NCI-H2227 (cell line): ENCODE results near the gene ADAMTS3.
"Not testable (repeated sequence)": the region's sequence is repeated elsewhere in the genome, so short reads cannot be mapped to it uniquely, and the experiment has no call there.

ENCODE experiments used
- DNase-seq: peaks from one replicate; lab custom pipeline; 2025; ENCODE audit not compliant: unreplicated experiment; lab: John Stamatoyannopoulos, UW

The ADAMTS3 gene

DNA sequence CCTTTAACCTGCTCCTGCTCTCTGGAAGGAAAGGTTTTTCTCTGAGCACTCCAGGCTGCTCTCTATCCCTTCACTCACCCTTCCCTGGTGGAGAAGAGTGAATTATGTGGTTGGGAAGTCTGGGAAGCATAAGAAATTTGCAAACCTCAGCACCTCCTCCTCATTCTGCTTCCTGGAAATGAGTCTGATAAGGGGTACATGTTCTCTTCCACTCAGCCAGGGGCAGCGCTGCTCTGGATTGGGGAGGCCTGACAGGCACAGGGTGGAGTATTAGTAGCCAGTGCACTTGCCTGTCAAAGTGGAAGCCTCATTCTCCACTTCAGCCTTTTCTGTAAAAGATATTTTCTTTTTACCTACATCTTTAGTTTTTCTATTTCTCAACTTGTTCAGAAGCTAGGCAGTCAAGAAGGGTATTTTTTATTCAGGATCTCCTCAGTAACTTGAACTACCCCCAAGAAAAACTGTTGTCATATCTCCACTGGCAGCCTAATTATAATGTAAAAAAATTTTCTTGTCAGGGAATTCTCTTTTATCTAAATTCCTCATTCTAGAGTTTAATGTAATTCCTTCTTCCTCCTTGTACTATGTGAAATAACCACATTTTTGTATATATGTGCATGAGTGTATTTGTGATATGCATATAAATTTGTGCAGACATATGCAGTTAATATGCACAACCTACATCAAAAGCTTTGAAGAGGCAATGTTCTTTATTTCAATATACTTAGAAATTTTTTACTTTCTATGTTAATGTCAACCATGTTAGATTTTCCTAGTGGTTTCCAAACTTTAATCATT lies 15.3 kb downstream of the ADAMTS3 start:
- DNase-seq = no peak

DNA sequence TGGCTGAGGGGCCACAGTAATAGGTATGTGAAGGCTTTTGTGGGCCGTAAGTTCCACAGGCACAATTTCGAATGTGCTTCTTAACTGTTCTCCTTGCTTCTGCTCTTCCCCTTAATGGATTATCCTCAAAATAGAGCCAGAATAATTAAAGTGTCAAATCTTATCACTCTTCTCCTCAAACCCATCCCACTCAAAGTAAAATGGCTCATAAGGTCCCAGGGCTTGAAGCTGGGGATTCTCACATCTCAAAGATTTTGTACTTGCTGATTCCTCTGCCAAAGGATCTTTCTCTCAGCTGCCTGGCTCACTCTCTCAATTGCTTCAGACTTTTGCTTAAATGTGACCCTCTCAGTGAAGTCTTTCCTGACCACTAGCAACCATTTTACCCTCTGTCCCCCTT lies 16.6 kb downstream of the ADAMTS3 start:
- no peak for DNase-seq

DNA sequence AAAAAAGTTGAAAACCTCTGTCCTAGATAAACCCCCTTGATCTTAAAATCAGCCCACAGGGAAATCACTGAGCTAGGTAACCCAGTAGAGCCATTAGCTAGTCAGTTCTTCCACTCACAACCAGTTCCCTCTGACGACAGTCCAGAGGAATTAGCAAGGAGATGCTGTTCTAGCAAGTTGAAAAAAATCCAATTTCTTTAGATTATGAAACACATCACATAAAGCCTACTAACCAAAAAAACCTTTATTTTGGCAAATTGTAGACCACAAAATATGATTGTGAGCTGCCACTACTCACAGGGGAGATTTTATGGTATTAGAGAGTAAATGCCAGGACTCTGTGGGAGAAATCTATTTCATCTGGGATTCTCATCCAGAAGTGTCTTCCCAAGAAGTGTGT lies 22.6 kb downstream of the ADAMTS3 start:
- DNase-seq = no peak

DNA sequence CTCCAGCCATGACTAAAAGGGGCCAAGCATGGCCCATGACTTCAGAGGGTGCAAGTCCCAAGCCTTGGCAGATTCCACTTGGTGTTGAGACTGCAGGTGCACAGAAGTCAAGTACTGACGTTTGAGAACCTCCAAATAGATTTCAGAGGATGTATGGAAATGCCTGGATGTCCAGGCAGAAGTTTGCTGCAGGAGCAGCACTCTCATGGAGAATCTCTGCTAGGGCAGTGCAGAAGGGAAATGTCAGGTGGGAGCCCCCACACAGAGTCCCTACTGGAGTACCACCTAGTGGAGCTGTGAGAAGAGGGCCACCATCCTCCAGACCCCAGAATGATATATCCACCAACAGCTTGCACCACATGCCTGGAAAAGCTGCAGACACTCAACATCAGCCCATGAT lies 28.3 kb downstream of the ADAMTS3 start:
- not testable (repeated sequence) for DNase-seq

DNA sequence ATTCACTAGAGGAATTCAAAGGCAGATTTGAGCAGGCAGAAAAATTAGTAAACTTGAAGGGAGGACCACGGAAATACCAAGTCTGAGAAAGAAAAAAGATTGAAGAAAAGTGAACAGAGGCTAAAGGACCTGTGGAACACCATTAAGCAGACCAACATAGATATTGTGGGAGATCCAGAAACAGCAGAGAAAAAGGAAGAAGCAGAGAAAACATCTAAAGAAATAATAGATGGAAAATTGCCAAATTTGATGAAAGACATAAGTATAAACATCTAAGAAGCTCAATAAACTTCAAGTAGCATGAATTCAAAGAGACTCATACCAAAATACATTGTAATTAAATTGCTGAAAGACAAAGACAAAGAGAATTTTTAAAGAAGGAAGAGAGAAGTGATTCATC lies 31.0 kb downstream of the ADAMTS3 start:
- DNase-seq = no peak

DNA sequence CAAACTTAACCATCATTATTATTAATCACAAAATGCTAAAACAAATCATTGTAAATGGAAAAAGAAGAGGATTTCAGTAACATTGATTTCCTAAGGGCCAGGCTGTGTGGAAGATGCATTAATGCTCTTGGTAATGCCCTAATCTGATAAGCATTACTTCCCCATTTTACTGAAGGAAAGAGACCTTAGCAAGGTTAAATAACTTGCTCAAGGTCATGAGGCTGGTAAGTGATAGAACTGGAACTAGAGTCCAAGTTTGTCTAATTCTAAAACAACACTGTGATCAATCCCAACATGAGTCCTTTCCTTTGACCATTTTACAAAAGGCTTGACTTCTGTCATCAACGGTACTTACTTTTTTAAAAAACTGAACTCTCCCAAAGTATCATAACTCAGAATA lies 32.6 kb downstream of the ADAMTS3 start:
- no peak for DNase-seq

DNA sequence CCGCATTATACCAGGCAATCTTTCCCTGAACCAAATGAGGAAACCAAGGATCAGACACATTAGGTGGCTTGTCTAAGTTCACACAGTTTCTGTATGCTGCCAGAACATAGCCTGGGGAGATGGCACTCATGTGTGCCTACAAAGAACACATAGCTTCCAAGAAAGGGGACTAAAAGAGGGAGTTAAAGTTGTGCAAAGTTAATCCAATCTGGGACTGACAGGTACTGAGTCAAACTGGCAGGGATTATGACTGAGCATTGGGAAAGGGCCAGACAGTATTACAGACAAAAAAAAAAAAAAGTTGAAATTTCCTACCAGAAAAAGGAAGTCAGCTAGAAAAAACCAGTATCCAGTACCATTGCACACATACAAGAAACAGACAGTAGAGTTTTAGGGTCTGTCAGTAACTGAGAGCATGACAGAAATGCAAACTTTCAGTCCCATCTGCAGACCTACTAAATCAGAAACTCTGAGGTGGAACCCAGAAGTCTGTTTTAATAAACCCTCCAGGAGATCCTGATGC lies 37.2 kb downstream of the ADAMTS3 start:
- DNase-seq = no peak

DNA sequence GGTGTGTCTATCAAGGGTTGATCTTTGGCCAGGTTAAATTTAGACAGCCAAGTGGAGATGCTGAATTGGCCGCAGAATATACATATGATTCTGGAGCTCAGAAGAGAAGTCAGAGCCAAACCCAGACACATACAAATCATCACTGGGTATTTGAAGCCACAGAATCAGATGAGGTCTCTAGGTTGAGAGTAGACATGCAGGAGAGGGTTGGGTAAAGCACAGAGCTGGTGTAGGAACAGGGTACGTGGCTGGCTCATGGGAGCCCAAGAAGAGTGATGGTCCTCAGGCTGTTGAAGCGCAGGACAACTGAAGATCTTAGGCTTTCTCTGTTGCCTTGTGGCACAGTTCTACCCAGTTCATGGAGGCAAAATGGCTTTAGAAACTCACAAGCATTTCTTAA lies 37.7 kb downstream of the ADAMTS3 start:
- no peak for DNase-seq

DNA sequence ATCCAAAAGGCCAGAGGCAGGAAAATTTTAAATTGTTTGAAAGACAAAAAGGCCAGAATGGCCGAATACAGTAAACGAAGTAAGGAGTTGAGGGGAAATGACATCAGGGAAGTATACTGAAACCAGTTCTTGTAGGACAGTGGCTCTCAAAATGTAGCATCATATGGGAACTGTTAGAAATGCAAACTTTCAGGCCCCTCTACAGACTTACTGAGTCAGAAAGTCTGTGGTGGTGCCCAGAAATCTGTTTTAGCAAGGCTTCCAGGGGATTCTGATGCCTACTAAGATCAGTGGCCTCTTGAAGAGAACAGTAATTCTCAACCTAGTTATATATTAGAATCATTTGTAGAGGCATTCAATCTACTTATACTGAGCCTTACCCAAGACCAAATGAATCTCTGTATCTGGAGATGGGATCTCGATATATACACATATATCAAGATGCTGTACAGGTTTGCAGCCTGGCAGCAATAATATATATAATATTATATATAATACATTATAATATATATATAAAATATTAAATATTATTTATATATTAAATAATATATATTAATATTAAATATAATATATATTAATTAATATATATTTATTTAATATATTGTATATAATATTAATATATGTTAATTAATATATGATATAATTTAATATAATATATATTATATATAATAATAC lies 39.7 kb downstream of the ADAMTS3 start:
- DNase-seq = no peak

DNA sequence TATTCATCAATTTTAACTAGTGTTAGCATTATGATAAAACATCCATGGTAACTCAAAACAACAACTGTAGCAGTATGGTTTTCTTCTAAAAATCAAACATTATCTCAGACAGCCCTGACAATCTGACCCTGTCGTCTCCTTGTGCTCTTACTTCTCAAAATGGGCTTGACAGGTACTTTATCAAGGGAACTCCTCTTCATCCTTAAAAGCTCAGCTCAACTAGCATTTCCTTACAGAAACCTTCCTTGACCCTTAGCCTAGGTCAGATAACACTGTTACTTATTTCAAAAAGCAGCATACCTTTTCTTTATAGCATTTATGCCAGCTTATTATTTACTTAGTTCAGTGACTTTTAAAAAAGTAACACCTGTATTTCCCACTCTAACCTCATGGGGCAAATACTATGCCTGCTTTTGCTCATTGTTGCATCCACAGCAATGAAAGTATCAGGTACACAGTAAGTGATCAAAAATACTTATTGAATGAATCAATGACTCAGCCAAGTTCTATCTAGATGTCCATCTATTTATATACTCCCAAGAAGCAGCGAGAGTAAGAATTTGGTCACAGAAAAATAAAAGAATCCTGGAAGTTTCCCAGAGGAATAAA lies 41.9 kb downstream of the ADAMTS3 start:
- no peak for DNase-seq

DNA sequence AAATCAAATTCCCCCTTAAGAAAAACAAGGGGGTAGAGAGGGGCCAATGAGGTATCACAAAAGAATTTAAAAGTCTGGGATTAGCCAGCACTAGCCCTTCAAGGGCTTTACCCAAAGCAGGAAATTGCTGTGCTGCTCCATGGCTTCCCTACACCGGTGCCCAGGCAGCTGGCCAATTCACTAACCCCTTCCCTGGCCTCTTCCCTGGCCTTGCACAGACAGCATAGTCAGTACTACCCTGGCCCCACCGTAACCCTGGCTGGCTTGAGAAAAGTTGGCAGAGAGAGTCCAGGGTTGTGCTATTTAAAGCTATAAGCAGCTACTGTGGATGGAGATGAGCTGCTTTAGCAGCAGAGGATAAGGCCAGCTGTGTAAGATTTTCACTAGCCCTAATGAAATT lies 43.1 kb downstream of the ADAMTS3 start:
- DNase-seq = no peak

DNA sequence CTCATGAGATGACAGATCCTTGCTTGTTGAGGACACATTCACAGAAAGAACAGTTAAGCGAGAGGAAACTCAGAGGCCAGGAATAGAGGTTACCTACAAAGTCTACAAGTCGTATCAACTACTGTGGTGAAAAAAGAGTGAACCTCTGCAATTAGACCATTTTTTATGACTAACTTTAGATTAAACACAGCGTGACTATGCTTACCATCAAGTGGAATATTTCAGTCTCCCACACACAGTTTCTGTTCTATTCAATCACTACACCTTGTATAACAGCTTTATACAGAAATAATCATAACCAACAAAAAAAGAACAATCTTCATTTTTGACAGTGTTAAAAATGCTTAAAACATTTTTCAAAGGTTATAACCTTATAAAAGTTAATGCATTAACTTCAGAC lies 46.6 kb downstream of the ADAMTS3 start:
- no peak for DNase-seq

DNA sequence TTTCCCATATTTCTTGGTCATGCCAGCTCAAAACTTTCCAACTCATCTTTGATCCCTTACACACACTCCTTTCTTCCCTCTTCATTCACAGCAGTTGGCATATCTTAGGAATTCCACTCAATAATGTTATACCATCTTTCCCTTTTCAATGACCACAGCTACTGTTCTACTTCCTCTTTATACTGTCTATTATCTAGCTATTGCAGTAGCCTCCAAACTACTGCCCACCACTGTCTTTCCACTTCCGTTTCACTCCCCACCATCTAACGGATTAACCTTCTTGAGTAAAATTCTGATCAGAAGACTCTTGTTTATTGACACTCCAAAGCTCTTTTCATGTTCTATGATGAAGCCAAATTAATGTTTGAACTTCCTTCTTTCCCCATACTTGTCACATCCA lies 55.8 kb downstream of the ADAMTS3 start:
- DNase-seq = no peak

DNA sequence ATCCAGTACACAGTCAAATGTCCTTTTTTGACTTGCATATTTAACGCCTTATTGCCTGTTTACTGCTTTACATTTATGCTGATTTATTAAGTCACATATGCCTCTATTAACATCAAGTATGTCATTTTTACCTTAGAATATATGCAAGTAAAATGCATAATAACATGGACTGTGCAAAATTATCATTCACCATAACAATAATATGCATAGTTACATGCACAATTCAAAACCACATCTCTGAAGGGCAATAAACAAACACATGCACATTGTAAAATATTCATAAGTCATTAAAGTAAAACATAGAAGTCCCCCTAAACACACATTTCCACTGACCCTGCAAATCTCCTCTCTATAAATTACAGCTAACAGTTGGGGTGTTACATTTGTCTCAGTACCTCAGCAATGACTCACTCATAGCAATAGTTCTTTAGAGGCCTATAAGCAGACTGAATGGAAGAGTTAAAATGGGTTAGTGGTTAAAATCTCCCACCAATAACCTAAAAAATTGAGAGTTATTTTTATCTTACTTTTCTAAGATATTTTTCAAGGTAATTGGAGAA lies 61.1 kb downstream of the ADAMTS3 start:
- DNase-seq = no peak

DNA sequence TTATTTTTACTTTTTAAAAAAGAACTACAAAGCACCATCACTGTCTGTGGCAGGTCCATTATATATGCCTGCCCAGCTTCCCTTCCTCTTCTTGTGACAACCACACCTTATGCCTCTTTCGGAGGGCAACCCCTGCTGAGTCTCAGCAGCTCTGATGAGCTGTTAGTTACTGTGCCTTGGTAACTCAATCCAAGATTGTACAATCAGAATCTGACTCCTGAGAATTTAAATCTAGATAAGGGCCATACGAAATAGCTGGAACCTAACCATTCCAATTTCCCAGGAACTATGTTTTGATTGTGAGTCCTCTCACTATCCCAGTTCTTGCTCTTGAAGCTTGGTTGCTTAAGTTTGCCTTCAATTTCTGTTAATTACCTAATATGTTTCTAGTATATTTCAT lies 61.9 kb downstream of the ADAMTS3 start:
- no peak for DNase-seq

DNA sequence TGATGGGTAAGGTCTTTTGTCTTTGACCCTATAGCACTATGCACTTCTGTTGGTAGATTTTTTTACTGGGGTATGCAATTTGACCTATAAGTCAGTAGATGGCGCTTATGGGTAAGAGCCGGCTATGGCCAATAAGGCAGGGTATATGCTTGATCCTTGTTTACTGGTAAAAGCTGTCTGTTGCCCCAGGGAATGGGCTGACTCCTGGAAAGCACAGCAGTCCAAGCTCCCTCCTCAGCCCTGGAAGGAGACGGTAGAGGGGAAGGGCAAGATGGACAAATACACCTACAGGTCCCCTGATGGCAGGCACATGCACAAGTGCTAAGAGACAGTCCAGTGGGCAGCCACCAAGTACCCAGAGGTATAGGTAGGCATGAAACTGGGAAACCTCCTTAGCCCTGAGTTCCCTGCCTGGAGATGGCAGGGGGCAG lies 63.7 kb downstream of the ADAMTS3 start:
- no peak for DNase-seq

DNA sequence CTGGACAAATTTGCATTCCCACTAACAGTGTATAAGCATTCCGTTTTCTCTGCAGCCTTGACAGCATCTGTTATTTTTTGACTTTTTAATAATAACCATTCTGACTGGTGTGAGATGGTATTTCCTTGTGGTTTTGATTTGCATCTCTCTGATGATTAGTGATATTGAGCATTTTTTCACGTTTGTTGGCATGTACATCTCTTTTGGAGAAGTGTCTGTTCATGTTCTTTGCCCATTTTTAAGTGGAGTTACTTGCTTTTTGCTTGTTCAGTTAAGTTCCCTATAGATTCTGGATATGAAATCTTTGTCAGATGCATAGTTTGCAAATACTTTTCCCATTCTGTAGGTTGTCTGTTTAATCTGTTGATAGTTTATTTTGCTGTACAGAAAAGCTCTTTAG lies 68.8 kb downstream of the ADAMTS3 start:
- no peak for DNase-seq

DNA sequence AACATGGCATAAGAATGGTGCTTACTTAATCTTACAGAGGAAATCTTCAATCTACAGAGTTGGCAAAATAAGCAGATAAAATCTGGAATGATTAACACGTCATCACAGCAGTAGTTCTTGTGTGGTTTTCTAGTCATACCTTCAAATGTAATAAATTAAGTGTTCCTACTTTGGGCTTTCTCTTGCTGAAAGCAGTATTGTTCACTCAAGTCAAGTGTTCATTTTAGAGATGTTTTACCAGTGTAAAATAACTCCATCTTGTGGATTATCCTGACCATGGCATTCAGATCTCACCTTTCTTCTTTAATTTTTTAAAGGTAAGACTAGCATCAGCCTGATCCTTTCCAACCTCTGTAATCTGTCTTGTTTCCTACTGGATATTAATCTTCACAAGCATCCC lies 72.9 kb downstream of the ADAMTS3 start:
- DNase-seq = no peak

DNA sequence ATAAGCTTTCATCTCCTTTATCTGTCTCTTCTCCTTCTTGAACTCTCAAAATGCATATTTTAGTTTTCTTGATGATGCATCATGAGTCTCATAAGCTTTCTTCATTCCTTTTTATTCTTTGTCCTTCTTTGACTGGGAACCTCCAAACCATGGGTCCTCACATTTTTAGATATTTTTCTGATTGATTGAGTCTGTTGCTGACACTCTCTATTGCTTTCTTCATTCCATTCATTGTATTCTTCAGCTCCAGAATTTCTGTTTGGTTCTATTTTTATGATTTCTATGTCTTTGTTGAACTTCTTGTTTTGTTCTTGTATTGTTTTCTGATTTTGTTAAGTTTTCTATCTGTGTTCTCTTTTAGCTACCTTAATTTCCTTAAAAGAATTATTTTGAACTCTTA lies 74.9 kb downstream of the ADAMTS3 start:
- DNase-seq = no peak

DNA sequence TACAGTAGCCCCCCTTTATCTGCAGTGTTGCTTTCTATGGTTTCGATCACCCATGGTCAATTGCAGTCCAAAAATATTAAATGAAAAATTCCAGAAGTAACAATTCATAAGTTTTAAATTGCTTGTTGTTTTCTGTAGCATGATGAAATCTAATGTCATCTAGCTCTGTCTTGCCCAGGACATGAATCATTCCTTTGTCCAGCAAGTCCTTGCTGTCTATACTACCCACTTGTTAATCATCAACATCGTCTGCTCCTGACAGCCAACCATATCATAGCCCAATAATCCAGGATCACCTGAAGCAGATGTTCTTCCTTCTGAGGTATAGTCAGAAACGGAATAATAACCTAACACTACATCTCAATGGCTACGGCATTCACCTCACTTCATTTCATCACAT lies 79.8 kb downstream of the ADAMTS3 start:
- DNase-seq = no peak

DNA sequence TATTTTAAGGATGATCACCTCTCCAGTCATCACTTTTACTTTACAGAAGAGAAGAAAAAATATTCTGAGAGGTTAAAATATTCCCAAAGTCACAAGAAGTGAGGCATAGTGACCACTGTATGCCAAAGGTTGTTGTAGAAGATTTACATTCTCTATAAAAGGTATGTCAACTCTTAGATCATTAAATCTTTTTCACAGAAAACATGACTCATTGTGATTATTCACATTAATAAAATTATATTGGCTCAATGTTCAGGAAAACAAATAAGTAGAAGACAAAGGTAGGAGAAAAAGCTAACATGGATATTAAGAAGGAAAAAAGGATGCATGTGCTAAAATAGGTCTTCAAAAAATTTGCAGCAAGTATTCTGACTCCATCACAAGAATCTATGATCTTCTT lies 82.0 kb downstream of the ADAMTS3 start:
- no peak for DNase-seq

DNA sequence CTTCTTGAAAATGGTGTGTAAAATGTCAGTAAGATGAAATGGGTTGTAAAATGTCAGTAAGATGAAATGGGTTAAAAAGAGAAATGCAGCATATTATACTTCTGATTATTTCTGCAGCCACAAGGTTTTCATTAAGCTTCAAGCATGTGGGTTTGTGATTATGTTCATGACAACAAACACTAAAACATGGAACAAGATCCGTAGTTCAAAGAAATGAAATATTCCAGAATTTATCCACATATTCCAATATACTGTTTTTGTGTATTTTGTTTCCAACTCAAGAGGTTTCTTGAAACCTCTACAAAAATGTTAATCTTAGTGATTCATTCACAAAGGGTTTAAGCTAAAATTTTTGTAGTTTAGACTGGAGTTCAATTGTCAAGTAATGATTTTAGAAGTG lies 84.0 kb downstream of the ADAMTS3 start:
- no peak for DNase-seq
